Nephron (organoid): ENCODE results near the gene ARHGEF18.

Experiments used
- H3K27ac Mint-ChIP-seq, 3 experiments: 2 replicates each; pipeline ENCODE4 v1.8.0; 2020; ENCODE audit warnings: mixed read lengths in 3 of 3, mild to moderate bottlenecking in 2 of 3, moderate library complexity in 1 of 3
- H3K27me3 Mint-ChIP-seq: 2 replicates; pipeline ENCODE4 v1.8.0; 2021; ENCODE audit warnings: low read depth, mild to moderate bottlenecking, moderate library complexity, mixed read lengths
- H3K36me3 Mint-ChIP-seq: 2 replicates; pipeline ENCODE4 v1.8.0; 2020; ENCODE audit warnings: low read depth, mixed read lengths
- H3K4me1 Mint-ChIP-seq: 2 replicates; pipeline ENCODE4 v1.8.0; 2020; ENCODE audit warnings: mixed read lengths
- H3K4me3 Mint-ChIP-seq, 3 experiments: 2 replicates each; pipeline ENCODE4 v1.8.0; 2020; ENCODE audit warnings: mild to moderate bottlenecking in 3 of 3, mixed read lengths in 3 of 3, moderate library complexity in 2 of 3
- H3K9me3 Mint-ChIP-seq: 2 replicates; pipeline ENCODE4 v1.8.0; 2020; ENCODE audit warnings: mixed read lengths
- CTCF ChIP-seq, 3 experiments: fragments of 200-600 bp; sonication (generic); IDR thresholded peaks; one replicate each; pipeline ENCODE4 v1.5.0; 2021; ENCODE audit warnings: antibody characterized with exemption in 3 of 3; ENCODE audit not compliant: unreplicated experiment in 3 of 3

Gene ARHGEF18

GRCh38 chr19:7311911-7312310, 36.8 kb upstream of the ARHGEF18 start:
- TF ChIP-seq CTCF (IDR thresholded peaks at IDR 0.05; ENCODE audit: unreplicated experiment in 3 of 3), result no peak
- Mint-ChIP-seq H3K9me3 (peaks cover 3% of the 10 kb centered on the region), H3K27ac (no peak overlapping the region), H3K4me1 (no peaks in the 10 kb centered on the region), H3K27me3 (peaks cover 11% of the 10 kb centered on the region), H3K36me3 (no peaks in the 10 kb centered on the region), H3K4me3 (no peak overlapping the region)

DNA sequence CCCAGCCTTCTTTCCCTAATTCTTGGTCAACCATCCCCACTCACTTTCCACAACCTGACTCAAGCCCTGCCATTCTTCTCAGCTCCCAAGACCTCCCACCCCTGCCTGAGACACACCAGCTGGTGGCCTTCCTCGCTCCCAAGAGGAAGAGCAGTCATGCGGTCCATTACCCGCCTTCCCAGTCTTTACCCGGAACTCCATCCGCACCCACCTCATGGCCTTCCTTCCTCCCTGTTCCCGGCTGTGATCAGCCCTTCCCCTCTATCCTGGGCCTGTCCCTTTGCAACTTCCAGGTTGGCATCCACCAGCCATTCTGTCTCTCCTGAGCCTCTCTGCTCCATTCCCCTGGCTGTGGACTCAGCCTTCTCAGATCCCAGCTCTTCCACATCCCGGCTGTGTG, 35.9 kb upstream of the ARHGEF18 start:
- Mint-ChIP-seq H3K36me3 (no peaks in the 10 kb centered on the region), H3K27ac (no peak overlapping the region), H3K27me3 (peaks cover 16% of the 10 kb centered on the region), H3K9me3 (peaks cover 4% of the 10 kb centered on the region), H3K4me1 (no peaks in the 10 kb centered on the region), H3K4me3 (no peak overlapping the region)
- no peak for TF ChIP-seq CTCF (IDR thresholded peaks at IDR 0.05; ENCODE audit: unreplicated experiment in 3 of 3)

DNA sequence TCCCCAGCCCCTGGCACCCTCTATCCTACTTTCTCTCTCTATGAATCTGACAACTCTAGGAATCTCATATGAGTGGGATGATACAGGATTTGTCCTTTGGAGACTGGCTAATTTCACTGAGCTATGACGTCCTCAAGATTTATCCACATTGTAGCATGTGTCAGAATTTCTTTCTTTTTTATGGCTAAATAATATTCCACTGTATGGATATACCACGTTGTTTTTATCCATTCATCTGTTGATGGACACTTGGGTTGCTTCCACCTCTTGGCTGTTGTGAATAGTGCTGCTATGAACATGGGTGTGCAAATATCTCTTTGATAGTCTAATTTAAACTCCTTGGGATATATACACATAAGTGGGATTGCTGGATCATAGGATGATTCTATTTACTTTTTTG, 30.6 kb upstream of the ARHGEF18 start:
- Mint-ChIP-seq H3K4me3 (no peak overlapping the region), H3K36me3 (peaks cover 5% of the 10 kb centered on the region), H3K27ac (no peak overlapping the region), H3K27me3 (peaks cover 6% of the 10 kb centered on the region), H3K4me1 (no peaks in the 10 kb centered on the region), H3K9me3 (peaks cover 13% of the 10 kb centered on the region)
- no peak for TF ChIP-seq CTCF (IDR thresholded peaks at IDR 0.05; ENCODE audit: unreplicated experiment in 3 of 3)

DNA sequence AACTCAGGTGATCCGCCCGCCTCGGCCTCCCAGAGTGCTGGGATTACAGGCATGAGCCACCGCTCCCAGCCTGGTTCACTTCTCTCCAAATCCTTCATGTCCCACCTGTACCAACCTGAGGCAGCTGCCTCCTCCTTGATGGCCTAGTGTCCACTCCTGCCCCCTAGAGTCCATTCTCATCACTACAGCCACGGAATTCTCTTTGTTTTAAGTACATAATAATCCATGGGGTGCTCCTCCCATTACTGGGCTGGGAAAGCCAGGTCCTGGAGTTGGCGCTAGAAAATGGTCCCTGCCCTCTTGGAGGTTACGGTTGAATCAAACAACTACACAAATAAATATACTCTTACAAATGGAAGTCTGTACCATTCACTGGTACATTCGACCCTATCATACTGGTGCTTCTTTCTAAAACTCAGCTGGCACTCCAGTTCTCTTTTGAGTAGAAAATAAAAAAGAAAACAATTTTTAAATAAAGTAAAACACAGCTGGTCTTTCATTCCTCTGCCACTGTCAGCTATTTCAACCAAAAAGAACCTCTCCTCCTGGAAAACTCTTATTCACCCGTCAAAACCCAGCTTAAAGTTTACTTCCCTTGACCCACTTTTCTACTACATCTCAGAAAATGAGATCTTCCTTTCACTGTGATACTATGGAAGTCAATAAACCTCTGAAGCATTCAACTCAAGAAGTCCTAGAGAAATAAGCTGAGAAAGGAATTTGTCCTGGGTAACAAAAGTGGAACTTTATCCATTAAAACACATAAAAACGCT, 22.4 kb upstream of the ARHGEF18 start:
- Mint-ChIP-seq H3K4me1 (no peaks in the 10 kb centered on the region), H3K27me3 (no peaks in the 10 kb centered on the region), H3K27ac (no peak overlapping the region), H3K9me3 (peaks cover 14% of the 10 kb centered on the region), H3K4me3 (no peak overlapping the region), H3K36me3 (no peaks in the 10 kb centered on the region)
- TF ChIP-seq CTCF (IDR thresholded peaks at IDR 0.05; ENCODE audit: unreplicated experiment in 3 of 3), result peak in 1 of 3 experiments; percentile 10

- Mint-ChIP-seq H3K9me3 (peaks cover 14% of the 10 kb centered on the region), H3K4me3 (no peak overlapping the region), H3K36me3 (no peaks in the 10 kb centered on the region)
These were observed 20.9 kb upstream of the ARHGEF18 start for GRCh38 chr19:7327802-7328201.

More at GRCh38 chr19:7327802-7328201, 20.9 kb upstream of the ARHGEF18 start:
- no peak for TF ChIP-seq CTCF (IDR thresholded peaks at IDR 0.05; ENCODE audit: unreplicated experiment in 3 of 3)
- Mint-ChIP-seq H3K4me1 (no peaks in the 10 kb centered on the region), H3K27ac (no peak overlapping the region), H3K27me3 (no peaks in the 10 kb centered on the region)
